Liver (tissue), 3 donors: ENCODE data around the gene FGD5.

Experiments used
- FOXA1 ChIP-seq: IDR thresholded peaks from 2 replicates; pipeline ENCODE4 v1.6.1; 2016; ENCODE audit warnings: antibody characterized with exemption
- GABPA ChIP-seq, 2 donors: IDR thresholded peaks in 1 of 2; conservative IDR thresholded peaks in 1 of 2; 2 replicates each; pipeline ENCODE4 v1.6.1; 2016; ENCODE audit warnings: antibody characterized with exemption in 2 of 2, mild to moderate bottlenecking in 1 of 2, moderate library complexity in 1 of 2
- HNF4A ChIP-seq, 2 donors: conservative IDR thresholded peaks; 2 replicates each; pipeline ENCODE4 v1.6.1; 2016; ENCODE audit warnings: antibody characterized with exemption in 2 of 2, mild to moderate bottlenecking in 2 of 2
- JUND ChIP-seq, 2 donors: IDR thresholded peaks; 2 replicates each; pipeline ENCODE4 v1.6.1; 2016; ENCODE audit warnings: antibody characterized with exemption in 2 of 2
- MAX ChIP-seq: IDR thresholded peaks from 2 replicates; pipeline ENCODE4 v1.6.1; 2016; ENCODE audit warnings: antibody characterized with exemption
- RAD21 ChIP-seq, 2 donors: IDR thresholded peaks; 2 replicates each; pipeline ENCODE4 v1.6.1; 2016; ENCODE audit warnings: antibody characterized with exemption in 2 of 2, mild to moderate bottlenecking in 2 of 2
- REST ChIP-seq: IDR thresholded peaks from 2 replicates; pipeline ENCODE4 v1.6.1; 2016; ENCODE audit warnings: antibody characterized with exemption, mild to moderate bottlenecking
- RXRA ChIP-seq, 2 donors: IDR thresholded peaks; 2 replicates each; pipeline ENCODE4 v1.6.1; 2017 to 2018; ENCODE audit warnings: antibody characterized with exemption in 2 of 2, mild to moderate bottlenecking in 1 of 2
- SP1 ChIP-seq: IDR thresholded peaks from 2 replicates; pipeline ENCODE4 v1.6.1; 2018; ENCODE audit warnings: antibody characterized with exemption, mild to moderate bottlenecking
- TAF1 ChIP-seq: conservative IDR thresholded peaks from 2 replicates; pipeline ENCODE4 v1.6.1; 2016; ENCODE audit warnings: antibody characterized with exemption, mild to moderate bottlenecking
- YY1 ChIP-seq: IDR thresholded peaks from 2 replicates; pipeline ENCODE4 v1.6.1; 2016; ENCODE audit warnings: antibody characterized with exemption, mild to moderate bottlenecking
- TF ChIP-seq, protein P1 (sequence below): fragments of 150-350 bp; IDR thresholded peaks from 2 replicates; pipeline ENCODE4 v1.5.1; 2017; ENCODE audit warnings: improper control_type of control experiment, low read depth, low read length; ENCODE audit not compliant: missing input control
- TF ChIP-seq, protein P2 (sequence below): IDR thresholded peaks from 2 replicates; pipeline ENCODE4 v1.6.1; 2016; ENCODE audit warnings: antibody characterized with exemption
- donor health status: healthy.
- donor health status: healthy.

- TF ChIP-seq RXRA (IDR thresholded peaks at IDR 0.05) (no peak), JUND (IDR thresholded peaks at IDR 0.05) (no peak), TAF1 (no peak), SP1 (no peak), GABPA (IDR thresholded peaks at IDR 0.05 in 1 of 2, conservative IDR thresholded peaks at IDR 0.05 in 1 of 2) (no peak), YY1 (no peak), HNF4A (conservative IDR thresholded peaks at IDR 0.05) (no peak), REST (no peak), MAX (no peak), FOXA1 (no peak), RAD21 (IDR thresholded peaks at IDR 0.05) (no peak)
- TF ChIP-seq, protein P1, sequence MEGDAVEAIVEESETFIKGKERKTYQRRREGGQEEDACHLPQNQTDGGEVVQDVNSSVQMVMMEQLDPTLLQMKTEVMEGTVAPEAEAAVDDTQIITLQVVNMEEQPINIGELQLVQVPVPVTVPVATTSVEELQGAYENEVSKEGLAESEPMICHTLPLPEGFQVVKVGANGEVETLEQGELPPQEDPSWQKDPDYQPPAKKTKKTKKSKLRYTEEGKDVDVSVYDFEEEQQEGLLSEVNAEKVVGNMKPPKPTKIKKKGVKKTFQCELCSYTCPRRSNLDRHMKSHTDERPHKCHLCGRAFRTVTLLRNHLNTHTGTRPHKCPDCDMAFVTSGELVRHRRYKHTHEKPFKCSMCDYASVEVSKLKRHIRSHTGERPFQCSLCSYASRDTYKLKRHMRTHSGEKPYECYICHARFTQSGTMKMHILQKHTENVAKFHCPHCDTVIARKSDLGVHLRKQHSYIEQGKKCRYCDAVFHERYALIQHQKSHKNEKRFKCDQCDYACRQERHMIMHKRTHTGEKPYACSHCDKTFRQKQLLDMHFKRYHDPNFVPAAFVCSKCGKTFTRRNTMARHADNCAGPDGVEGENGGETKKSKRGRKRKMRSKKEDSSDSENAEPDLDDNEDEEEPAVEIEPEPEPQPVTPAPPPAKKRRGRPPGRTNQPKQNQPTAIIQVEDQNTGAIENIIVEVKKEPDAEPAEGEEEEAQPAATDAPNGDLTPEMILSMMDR, result no peak
- TF ChIP-seq, protein P2, sequence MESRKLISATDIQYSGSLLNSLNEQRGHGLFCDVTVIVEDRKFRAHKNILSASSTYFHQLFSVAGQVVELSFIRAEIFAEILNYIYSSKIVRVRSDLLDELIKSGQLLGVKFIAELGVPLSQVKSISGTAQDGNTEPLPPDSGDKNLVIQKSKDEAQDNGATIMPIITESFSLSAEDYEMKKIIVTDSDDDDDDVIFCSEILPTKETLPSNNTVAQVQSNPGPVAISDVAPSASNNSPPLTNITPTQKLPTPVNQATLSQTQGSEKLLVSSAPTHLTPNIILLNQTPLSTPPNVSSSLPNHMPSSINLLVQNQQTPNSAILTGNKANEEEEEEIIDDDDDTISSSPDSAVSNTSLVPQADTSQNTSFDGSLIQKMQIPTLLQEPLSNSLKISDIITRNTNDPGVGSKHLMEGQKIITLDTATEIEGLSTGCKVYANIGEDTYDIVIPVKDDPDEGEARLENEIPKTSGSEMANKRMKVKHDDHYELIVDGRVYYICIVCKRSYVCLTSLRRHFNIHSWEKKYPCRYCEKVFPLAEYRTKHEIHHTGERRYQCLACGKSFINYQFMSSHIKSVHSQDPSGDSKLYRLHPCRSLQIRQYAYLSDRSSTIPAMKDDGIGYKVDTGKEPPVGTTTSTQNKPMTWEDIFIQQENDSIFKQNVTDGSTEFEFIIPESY, result no peak
Observed at GRCh38 chr3:14969671-14970070, 150.9 kb downstream of the FGD5 start.
